NOMO-1 treated with dmso at 0.1 percent for 144 hours (cell line): ENCODE results near the gene COL1A1.
A peak's percentile ranks its signal among the peaks of the same experiment; 100 is the strongest.

Experiments used
- DNase-seq: peaks from one replicate; lab custom pipeline; 2025; ENCODE audit not compliant: unreplicated experiment; lab: John Stamatoyannopoulos, UW

COL1A1 gene

DNA sequence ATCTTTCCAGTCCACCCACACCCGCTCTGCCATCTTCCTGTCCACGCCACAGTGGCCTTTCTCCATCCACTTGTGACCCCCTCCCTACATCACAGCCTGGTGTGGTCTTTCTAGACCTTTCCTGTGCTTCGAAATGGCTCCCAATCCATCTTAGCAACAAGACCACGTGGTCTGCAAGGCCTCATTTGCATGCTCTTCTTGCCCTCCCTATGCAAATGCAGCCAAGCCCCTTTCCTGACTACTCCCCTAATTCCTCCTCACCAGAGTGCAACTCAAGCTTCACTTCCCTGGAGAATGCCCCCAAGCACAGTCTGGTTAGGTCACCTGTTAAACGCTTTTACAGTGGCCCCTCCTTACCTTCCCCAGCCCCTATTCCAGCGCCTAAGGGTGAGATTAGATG, 57.1 kb downstream of the COL1A1 start:
- no peak for DNase-seq

DNA sequence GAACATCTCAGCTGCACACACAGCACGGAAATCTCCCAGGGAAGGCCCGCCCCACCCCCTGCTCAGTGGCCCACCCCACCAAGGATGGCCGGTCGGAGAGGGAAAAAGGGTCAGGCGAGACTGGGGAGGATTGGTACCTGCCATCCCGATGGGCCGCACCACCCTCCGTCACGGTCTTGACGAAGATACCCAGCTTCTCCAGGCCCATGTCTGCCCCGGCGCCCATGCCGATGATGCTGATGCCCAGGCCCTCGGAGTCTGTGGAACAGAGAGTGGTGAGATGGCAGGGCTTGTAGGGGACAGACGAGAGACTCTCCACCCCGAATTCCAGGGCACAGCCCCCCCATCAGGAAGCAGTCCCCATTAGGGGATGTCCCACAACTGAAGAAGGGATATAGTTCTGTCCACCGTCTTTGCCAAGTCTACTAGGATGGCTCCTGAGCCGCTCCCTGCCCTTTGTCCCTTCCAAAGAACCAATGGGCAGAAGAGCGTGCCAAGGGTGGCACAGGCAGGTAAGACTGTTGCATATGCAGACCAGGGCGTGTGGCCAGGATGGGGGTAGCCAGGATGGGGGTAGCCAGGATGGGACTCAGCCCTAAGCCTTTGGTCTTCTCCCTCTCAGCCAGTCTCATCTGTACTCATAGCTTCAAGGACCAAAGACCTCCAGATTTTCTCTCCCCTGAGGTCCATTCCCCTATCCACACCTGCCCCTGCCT, 57.8 kb downstream of the COL1A1 start:
- DNase-seq = no peak

DNA sequence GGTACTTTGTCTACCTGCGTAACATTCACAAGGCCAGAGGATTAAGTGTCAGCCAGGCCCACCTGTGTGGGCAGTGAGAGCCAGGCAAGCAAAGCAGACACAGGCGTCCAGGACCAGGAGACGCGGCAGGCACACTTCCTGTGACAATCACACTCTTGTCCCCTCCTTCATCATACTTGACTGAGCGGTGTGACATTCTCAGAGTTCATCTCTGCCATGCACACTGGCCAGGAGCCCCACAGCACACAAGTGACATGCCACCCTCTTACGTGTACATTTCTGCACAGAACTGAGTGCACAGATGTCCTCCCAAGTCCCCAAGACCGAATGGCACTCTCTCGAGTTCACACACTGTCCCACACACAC, 59.7 kb downstream of the COL1A1 start:
- no peak for DNase-seq

DNA sequence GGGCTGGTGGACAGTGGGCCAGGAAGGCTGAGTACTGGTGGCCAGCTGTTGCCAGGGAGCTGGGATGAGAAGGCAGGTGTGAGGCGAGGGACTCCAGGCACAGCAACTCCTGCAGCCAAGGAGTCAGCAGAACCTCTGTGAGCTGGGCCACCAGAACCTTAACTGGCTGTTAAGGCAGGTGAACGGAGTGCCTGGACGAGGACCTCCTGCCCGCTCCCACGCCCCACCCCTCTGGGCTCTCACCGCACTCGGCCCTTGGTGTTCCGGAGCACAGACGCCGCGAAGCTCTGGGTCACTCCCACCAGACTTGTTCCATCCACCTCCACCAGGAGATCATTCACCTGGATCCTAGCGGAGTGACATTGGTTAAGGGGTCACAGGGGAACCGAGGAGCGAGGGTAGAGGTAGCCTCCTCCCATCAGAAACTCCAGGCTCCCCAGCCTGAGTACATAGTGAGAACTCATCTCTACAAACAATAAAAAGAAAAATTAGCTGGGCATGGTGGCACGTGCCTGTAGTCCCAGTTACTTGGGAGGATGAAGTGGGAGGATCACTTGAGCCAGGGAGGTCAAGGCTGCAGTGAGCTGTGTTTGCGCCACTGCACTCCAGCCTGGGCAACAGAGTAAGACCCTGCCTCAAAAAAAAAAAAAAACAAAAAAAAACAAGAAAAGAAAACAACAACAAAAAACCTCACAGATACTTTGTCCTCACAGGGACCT, 60.2 kb downstream of the COL1A1 start:
- DNase-seq = no peak

DNA sequence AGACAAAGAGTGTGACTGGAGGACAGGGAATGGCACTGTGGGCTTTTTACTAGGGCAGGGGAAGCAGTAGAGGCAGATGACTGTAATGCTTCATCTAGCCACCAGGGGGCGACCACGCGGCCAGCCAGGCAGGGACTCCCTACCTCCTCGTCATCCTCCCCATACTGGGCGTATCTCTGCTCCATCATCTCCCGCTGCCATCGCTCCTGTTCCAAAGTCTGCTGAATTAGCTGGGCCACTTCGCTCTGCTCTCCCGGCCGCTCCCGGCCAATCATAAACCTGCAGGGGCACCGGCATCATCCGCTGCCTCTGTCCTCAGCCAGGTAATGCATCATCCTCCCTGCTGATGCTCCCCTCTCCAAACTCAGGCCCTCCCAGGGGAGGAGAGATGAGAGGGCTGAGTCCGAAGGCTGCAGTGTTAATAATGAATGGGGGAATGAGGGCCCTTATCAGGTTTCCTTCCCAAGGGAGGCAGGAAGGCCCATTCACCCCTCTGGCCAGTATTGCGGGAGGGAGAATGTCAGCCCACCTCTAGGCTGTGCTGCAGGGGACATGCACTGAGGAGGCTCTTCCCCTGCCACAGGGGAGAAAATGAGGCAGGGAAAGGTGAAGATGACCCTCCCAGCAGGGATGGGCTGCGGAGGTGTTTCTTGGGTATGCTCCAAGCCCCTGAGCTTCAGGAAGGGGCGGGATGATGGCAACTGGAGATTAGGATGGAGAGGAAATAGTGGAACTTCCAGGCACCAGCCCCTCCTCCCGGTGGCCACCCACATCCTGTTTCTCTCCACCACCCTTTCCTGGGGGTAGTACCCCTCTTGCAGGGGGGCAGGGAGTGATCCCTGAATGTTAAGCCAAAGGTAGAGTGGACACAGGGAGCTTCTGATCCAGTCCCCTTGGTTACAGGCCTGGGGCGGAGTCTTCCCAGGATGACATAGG, 61.2 kb downstream of the COL1A1 start:
- peak; percentile 49 for DNase-seq

DNA sequence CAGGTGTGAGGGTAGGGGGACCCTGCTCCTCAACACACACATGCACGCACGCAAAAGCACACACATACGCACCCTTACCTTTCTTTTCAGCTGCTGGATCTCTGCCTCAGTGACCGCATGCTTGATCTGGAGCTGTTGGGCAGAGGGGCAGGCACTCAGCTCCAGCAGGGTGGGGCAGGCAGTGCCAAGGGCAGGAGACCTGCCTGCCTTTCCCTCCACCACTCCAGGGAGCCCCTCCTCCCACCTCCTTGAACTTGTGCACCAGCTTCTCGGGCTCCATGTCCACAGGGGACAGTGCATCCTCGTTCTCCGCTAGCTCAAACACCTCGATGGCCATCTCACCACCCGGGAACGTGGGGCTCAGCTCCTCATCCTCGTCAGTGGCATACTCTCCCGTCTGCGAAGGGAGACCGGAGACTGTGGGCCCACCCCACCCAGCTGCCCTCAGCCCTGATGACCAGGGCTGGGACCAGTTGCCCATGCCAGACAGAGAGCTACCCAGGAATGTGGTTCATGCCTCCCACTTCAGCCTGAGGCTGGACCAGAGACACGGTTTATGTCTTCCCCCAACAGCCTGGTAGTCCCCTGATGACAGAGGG, 62.1 kb downstream of the COL1A1 start:
- no peak for DNase-seq

DNA sequence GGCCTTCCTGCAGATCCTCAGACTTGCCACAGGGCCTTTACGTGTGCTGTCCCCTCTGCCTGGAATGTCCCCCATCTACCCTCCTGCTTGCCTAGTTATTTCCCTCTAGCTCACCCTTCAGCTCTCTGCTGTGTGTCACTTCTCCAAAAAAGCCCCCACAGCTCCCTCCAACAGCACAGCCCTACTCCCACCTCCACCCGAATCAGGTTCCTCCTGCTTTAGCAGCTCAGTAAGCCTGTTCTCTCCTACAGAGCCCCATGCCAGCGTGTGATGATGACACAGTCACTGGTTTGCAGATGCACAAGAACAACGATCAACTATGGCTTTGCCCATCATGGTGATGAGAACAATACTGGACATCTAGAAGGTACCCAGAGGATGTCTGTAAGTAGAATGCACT, 64.4 kb downstream of the COL1A1 start:
- no peak for DNase-seq

DNA sequence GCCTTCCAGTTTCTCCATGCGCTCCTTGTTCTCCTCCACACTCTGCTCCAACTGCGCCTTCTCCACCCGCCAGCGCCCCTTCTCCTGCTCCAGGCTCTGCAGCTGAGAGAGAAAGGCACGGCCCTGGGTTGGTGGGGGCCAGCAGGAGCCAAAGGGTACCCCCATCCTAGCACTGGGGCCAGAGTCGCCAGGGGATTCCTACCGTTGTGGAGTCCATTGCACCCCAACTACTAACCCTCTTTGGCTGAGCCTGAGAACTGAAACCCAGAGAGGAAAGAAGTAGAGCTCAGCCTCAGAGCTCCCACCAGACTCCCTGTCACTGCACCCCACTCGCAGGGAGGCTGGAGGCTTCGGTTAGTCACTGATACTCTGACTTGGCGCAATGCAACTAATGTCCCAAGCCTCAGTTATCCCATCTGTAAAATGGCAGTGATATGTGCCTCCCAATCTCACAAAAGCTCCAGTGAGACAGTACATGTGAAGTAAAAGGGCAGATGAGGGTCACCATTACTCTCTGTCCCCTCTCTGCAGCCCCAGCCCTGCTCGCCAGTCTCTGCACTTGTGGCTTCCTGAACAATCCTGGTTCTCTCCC, 65.2 kb downstream of the COL1A1 start:
- DNase-seq = no peak

DNA sequence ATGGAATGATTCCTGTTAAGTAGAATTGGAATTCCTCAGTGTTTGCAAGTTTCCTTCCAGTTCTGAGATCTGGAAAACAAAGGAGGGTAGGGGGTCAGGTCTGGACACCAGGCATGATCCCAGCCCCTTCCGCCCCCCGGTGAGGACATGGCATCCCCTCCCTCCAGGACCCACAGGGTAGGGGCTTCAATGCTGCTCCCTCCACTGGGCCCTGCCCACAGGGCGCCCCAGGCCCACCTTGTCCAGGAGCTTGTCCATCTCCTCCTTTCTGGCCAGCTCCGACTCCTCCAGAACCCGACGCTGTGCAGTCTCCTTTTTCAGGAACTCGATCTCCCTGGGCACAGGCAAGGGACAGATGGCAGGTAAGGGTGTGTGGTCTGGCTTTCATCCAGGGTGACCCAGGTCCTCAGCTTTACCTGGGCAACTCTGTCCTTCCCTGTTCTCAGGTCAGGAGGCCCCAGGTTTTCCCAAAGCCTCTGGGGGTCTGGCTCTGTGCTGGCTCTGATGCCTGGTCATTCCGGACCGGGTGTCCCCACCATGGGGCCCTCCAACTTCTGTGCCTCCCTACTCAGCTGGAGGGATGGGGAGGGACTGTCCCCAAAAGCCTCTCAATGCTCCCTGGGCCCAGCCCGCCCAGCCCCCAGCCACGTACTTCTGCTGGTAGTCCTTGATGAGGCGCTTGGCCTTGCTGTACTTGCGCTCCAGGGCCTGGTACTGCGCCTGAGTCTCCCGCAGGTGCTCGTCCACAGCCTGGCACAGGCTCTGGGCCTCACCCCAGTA, 65.9 kb downstream of the COL1A1 start:
- DNase-seq = no peak

DNA sequence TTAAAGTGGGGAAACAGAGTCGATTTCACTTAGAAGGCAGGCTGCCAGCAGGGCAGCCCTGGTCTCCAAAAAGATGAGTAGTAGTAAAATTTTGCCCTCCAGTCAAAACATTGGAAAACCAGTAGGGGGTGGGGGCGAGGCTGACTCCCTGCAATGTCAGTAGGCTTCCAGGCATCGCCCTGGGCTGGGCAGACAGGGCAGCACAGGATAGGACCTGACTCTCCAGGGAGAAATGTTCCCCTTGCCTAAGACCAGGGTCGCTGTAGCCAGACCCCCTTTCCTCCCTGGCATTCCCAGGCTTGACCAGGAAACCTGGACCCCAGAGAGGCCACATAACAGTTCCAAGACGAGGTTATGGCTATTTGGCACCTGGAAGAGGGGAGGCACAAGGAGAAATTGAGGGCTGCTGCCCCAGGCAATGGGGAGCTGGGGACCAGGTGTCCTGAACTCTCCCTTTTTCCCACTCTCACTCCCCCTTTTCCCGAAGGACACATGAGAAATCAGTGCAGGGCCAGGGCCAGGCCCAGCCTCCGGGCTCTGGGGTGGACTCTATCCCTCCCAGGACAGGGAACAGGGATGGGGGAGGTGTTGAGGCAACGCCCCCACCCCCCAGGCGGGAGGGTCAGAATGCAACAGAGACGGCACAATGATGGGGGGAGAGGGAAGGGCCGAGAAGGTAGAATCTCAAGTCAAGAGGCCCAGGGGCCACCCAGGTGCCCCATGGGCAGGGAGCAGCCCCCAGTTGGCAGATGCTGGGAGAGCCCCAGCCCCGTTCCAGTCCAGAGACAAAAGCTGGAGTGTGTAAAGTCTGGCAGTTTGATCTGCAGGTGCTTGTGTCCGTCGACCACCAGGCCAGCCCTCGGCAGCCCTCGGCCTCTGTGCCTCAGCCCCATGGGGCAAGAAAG, 67.0 kb downstream of the COL1A1 start:
- no peak for DNase-seq

DNA sequence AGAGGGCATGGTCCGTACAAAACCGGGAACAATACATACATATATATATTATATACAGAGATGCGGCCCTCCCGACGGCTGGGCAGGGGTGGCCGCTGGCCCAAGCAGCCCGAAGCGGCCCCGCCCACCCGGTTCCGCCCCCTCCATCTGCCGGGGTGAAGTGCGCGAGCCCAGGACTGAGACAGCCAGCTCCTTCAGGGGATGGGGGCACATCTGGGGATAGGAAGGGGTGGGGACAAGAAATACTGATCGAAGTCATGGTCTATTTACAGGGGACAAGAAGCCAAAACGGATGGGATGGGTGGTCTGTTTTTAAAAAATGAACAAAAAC, 67.7 kb downstream of the COL1A1 start:
- DNase-seq = no peak
